Endometrium (tissue), 2 donors: ENCODE measurements around the gene KLF15.

ENCODE experiments used
- FAIRE-seq: peaks from 2 replicates; lab custom pipeline; 2012; peaks lifted over from hg19 to GRCh38; lab: Jason Lieb, UNC
- donor health status: control.
- donor health status: control.

KLF15 gene

DNA sequence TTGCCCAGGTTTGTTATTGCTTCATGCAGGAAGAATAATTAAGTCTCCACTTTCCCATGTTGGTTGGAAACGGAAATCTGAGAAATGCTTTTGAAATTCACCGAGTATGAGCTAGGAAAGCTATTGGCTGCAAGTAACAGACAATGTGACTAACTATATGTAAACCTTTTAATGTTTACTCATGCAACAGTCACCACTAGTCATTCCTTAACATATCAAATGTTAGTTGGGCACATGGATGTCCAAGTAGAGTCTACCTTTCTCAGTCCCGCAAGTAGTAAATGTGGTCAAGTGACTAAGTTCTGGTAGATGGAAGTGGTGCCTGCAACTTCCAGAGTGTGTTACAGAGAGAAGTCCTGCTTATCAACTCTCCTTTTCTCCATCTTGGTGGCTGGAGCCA lies 52.5 kb downstream of the KLF15 start:
- FAIRE-seq, result no peak

DNA sequence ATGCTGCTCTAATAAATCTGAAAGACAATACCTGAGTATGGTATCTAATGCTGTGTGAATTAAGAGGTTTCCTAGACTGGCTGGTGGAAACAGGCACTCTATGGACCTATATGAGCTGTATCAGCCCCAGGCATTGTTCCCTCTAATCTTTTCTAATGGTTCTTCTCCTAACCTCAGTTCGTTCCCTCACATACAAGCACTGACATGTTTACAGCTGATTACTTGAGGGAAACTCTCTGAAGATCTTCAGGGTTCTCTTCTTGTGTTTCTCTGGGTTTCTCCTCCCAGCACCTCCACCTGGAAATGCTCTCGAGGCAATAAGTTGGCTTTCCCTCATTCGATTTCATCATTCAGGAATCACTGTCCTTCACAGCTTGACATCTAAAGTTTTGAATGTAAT lies 52.9 kb downstream of the KLF15 start:
- FAIRE-seq, result no peak

DNA sequence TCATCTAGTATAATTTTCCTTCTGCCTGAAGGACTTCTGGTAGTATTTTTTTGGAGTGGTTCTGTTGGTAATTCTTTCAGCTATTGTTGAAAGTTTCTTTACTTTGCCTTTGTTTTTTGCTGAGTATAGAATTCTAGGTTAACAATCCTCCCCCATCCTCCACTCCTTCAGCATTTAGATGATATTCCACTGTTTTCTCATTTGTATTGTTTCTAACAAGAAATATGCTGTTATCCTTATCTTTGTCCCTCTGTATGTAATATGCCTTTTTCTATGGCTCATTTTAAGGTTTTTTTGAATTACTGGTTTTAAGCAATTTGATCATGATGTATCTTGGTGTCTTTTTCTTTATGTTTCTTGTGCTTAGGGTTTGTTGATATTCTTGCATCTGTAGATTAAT lies 53.9 kb downstream of the KLF15 start:
- FAIRE-seq, result no peak

DNA sequence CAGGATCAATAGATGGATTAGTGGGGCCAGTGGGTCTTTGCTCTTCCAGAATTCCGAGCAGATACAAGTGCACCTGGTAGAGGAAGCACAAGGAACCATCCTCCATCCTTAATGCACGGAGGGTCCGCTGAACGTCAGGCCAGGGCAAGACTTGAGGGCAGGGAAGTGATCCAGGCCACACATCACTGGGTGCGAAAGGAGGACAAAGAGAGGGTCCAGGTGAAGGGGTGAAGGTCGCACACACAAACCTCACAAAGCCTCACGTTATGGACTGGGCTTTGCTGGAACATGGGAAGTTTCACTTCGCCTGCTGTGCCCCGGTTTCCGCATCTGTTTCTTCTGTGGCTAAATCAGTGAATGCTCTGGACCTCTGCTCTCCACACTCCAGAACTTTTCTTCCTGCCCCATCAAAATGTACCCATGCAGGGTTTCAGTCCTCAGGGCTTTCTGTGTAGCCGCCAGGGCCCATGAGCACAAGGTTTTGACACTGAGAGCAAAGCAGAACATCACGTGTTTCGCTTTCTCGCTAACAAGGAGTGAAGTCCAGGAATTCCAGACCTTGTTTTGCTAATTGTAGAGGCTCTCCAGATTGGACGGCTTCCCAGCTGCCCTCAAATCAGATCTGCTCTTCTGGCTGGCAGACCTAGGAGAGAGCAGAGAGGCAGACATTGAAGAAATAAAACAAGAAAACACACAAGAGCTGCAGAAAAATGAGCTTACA lies 56.3 kb downstream of the KLF15 start:
- no peak for FAIRE-seq

DNA sequence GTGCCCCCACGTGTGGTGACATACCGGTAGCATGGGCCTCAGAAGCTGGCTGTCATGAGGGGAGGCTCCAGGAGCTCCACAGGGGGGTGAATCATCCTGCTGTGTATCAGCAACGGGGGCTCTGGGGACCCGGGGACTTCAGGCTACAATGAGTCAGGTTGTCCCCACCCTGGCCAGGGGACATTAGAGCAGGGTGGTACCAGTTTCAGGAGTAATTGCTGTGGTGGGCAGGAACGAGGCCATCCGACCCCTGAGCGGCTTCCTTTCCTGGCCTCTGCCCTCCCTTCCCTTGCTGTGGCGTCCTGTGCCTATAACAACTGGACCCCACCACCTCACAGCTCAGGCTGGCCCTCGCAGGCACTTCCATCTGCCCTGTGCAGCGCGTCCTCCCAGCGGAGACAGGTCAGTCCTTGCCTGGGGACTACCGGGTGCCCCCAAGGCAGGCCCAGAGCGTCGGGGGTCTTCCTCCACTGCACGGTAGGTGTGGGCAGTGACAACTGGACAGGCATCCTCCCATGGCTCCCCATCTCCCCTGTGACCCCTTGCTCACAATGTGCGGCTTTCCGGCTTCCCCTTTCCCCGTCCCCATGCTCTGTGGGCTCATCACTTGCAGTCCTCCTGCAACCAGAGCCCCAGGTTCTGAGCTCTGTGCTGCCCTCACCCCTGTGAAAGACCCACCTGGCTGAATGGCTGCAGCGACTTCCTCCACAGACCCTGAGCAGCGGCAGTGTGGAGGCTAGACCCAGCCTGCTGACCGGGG lies 57.0 kb downstream of the KLF15 start:
- FAIRE-seq, result no peak

GRCh38 chr3:126295407-126295939 lies 61.7 kb downstream of the KLF15 start:
- no peak for FAIRE-seq

DNA sequence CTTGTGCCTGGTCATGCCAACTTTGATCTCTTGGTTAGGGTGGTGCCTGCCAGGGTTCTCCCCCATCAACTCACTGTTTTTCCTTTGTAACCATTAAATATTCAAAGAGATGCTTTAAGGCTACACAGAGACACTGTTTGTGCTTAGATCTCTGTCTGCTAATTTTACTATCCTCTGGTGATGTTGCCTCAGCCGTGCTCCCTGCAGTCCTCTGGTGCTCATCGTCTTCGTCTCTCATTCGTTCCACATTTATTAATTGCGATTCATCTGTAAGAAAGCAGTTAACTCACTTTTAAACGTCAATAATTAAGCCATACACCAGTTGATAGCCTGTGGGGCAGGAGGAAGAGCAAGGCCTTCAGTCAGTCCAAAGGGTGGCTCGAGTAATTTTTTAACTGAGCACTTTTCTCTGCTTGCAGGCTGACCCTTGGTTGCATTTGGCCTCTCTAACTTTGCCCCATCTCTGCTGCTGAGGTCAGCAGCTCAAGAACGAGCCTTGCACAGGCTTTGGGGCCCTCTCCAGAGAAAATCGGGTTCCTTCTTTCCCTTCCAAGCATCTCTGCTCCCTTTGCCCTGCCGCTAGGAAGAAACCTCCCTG lies 62.9 kb downstream of the KLF15 start:
- no peak for FAIRE-seq

DNA sequence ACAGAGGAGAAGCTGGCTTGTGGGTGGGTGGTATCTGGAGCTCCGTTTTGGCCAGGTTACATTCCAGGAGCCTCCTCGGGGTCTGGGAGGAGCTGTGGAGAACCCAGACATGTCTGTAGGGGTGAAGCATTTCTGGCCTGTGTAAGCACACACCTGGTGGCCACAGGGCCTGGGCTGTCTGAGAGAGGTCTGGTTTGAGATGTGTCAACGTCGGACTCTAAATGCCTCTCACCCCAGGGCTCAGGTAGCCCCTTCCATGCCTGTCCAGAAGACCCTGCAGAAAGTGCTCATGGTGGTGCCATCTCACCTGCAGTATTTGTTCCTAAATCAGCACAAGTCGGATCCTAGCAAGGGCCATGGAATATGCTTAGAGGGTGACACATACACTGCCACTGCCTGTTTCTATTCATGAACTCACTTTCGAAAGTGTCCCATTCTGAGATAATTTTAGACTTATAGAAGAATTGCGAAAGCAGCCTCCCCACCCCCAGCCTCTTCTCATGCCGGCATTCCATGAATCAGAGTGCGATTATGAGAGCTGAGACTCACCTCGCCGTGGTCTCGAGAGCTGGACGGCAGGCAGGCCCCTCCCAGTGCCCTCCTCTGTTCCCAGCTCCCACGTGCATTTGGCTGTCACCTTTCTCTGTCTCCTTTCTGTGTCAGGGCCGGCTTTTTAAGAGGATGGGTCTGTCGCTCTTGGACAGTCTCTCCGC lies 63.7 kb downstream of the KLF15 start:
- FAIRE-seq, result no peak
